ENCODE measurements around the gene LPAR5.

DNA sequence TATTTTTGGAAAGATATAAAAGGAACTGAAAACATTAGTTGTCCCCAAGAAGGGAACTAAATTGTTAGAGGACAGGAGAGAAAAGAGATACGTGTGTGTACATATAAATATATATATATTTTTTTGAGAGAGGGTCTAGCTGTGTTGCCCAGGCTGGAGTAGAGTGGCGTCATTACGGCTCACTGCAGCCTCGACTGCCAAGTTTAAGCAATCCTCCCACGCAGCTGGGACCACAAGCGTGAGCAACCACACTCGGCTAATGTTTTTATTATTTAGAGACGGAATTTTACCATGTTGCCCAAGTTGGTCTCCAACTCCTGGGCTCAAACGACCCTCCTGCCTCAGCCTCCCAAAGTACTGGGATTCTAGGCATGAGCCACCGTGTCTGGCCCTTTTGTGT lies 51.5 kb downstream of the LPAR5 start:
- TF ChIP-seq, protein P1, sequence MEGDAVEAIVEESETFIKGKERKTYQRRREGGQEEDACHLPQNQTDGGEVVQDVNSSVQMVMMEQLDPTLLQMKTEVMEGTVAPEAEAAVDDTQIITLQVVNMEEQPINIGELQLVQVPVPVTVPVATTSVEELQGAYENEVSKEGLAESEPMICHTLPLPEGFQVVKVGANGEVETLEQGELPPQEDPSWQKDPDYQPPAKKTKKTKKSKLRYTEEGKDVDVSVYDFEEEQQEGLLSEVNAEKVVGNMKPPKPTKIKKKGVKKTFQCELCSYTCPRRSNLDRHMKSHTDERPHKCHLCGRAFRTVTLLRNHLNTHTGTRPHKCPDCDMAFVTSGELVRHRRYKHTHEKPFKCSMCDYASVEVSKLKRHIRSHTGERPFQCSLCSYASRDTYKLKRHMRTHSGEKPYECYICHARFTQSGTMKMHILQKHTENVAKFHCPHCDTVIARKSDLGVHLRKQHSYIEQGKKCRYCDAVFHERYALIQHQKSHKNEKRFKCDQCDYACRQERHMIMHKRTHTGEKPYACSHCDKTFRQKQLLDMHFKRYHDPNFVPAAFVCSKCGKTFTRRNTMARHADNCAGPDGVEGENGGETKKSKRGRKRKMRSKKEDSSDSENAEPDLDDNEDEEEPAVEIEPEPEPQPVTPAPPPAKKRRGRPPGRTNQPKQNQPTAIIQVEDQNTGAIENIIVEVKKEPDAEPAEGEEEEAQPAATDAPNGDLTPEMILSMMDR (conservative IDR thresholded peaks at IDR 0.05; ENCODE audit: low read depth, low read length): no peak
- TF ChIP-seq EZH2 (IDR thresholded peaks at IDR 0.05; ENCODE audit: borderline replicate concordance, low read depth, low read length, poor library complexity, severe bottlenecking): no peak

Measured in A673 (cell line).